ENCODE data around the gene PTTG1IP.

PTTG1IP gene

DNA sequence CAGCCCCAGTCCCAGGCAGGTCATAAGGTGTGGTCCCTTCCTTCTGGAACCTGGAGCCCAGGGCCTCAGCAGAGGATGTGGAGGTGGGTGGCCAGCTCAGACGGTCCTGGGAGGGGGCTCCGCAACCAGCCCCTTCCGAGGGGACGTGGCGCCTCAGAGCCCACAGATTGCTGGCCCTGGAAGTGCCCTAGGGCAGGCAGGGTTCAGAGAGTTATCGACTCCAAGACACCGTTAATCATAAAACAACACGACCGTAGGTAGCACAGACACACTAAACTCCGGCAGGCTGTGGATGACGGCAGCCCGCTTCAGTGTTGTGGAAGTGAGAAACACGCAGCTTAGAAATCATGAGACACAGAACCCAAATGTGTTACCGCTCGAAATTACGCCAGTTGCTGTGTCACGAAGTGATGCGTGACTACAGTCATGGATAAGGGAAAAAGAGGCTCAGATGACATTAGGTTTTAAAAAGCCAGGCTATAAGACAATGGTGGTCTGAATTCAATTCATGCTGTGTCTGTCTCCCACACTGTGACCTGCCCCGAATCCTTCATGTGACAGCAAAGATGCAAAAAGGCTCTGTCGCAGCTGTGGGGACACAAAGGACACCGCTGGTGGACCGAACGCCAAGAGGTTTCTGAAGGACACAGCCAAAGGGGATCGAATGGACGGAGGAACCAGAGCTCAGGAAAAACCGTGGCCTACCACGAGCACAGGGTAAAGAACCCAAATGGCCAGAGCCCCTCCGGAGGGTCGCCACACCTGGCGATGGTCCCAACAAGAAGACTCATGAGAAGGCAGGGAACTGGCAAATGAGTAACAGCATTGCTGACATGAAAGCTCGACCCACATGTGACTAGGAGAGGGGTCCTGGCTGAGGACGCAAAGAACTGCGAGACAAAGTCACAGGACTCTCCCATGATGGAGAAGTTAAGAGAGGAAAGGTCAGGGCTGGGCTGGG, 53.9 kb downstream of the PTTG1IP start:
- ATAC-seq = no peak

DNA sequence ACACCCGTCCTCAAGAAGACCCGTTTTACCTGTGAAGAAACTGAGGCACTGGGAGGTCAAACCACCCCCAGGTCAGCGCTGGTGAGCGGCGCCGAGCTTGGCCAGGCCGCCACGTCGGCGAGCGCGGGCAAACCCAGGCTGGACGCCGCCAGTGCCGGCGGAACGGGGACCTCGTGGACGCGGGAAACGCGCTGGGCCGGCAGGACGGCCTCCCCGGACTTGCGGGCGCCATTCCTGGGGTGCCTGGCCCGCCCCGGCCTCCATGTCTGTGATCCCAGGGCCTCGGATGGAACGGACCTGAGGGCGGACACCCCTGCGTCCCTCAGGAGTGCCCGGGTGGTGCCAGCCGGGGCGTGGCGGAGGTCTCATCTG, 54.9 kb downstream of the PTTG1IP start:
- ATAC-seq = no peak

DNA sequence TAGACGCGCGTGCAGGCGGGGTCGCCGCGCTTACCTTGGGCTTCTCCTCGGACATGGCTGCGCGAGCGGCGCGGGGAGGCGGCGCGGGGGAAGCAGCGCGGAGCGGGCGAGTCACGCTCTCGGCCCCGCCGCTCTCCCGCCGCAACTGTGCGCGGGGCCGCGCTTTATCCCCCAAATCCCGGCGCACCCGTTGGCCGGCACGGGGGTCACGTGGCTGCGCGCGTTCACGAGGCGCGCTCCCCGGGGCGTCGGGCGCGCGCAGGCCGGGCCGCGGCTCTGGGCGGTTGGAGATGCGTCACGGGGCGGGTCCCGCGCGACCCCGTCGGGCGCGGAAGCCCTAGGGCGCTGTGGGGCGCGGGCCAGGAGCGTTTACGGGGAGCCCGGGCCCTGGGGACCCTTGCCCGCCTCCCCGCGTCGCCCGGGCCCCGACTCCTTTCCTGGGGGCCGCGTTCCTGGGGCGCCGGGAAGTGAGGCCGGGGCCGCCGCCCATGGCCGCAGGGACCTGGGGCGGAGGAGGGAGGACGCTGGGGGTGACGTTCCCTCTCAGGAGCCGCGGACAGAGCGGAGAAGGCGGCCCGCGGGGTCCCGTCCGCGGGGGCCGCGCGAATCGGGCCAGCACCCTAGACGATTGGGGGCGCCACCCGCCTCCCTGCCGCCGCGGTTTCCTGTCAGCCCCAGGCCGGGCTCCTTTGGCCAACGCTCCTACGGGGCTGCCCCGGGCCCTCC, 55.4 kb downstream of the PTTG1IP start, which contains the start of gene SUMO3:
SUMO3 (minus strand) TSS at position 149 of the 726 bp plus-strand sequence; CDS start at position 55, 94 bp downstream.
- peak; percentile 77 to 78 for ATAC-seq

DNA sequence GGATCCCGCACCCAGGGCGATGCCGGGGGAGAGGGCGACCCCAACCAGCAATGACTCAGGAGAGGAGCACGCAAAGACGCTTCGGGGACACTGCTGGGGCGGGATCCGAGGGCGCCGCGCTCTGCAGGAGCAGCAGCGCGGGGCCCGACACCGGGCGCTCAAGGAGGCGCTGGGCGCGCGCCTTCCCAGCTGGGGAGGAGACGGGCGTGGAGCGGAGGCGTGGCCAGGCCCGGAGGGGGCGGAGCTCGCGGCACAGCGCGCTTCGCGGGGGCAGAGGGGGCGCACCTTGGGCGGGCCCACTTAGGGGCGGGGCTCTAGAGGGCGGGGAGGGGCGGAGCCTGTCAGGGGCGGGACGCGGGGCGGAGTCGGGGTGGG, 56.0 kb downstream of the PTTG1IP start:
- peak; percentile 77 for ATAC-seq

DNA sequence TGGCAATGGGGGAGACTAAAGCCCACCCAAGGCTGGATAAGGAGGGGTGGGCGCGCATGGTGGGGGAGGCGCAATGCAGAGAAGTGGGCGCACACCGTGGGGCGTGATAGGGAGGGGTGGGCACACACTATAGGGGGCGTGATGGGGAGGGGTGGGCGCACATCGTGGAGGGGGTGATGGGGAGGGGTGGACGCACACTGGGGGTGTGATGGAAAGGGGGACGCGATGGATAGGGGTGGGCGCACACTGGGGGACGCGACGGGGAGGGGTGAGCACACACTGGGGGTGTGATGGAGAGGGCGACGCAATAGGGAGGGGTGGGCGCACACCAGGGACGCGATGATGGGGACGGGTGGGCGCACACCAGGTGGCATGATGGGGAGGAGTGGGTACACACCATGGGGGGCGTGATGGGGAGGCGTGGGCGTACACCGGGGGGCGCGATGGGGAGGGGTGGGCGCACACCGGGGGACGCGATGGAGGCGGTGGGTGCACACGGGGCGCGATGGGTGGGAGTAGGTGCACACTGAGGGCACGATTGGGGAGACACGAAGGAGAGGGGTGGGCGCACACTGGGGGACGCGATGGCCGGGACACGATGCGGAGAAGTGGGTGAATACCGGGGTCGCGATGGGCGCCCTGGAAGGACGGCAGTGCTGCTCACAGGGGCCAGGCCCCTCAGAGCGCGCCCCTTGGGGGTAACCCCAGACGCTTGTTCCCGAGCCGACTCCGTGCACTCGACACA, 56.6 kb downstream of the PTTG1IP start:
- ATAC-seq = no peak

DNA sequence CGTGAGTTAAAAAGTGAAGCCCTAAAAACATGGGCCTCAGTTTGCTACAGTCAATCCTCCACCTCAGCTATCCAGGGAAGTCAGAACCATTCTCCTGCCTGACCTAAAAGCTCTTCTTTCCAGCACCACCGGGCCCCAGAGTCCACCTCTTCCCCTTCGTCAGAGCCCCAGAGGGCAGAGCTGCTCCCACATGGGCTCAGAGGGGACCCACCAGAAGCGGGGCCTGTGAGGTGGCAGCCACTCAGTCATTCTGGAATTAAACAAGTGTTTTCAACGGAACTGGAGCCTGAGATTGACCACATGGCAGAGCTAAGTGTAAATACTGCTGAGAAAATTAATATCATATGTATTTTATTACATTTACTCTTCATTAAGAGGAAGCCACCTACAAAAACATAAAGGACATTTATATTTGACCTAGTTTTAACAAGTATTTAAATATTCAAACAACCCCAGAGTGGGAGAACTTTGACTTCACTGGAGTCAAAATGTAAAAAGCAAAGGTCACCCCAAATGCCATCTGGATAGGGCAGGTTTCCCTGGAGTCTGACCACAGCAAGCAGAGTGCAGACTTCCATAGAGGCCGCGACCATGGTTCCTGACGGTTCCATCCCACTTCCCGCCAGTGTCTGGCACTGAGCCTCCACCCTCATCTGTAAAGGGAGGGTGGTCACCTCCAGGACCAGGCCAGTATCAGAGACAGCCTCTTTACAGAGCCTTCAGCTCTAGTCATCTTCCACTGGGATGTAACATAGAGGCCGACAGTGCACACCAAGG, 57.5 kb downstream of the PTTG1IP start:
- ATAC-seq = no peak

DNA sequence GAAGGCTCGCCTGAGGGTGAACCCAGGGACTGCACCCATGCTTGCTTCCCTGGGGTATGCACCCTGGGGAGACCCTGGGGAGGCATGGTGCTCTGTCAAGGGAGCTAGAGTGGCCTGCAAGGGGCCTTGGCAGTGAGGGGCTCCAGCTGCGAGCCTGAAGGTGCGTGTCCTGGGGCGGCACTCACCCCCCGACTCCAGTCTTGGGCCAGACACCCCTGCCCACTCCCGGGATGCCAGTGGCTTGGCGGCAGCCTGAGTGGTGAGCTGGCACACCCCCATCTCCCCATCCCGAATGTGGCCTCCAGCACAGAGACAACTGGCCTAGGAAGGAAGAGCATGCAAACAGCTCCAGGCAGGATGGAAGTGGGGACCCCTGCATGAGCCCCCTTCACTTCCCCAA, 58.3 kb downstream of the PTTG1IP start:
- ATAC-seq = no peak

DNA sequence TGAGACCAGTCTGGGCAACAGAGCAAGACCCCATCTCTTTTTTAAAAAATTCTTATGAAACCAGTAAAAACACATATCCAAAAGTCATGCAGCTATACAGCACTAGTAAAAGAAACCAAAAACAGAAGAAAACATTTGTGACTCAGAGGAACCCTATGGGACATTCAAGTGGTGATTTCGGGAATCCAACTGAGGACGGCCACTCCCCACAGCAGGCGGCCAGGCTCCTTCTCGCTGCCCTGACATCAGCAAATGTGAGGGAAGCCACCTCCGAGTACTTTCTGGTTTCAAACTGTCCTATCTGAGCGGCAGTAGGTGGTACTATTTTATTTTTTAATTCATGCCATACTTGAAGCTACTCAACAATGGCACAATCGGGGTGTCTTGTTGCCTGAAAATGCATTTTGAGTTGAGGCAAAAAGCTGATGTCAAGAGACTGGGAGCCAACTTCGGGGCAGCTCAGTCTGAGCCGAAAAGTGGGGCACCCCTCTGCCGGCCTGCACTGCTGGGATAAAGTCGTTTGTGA, 58.9 kb downstream of the PTTG1IP start:
- no peak for ATAC-seq

DNA sequence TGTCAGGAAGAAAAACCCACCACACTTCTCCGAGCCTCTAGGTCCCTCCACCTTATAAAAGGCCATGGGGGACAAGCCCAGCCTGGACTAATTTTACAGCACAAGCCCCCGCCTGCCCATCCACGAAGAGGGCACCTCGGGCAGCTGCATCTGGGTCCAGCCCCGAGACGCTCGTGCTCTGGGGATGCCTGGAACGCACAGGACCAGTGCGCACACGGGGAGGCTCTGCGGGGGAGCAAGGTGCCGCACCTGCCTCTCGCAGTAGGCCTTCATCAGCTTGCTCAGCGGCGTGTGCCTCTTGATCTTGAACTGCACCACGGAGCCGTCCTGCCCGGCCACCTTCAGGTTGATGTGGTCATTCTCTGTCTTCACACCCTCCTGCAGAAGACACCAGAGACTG, 59.8 kb downstream of the PTTG1IP start:
- ATAC-seq = no peak

DNA sequence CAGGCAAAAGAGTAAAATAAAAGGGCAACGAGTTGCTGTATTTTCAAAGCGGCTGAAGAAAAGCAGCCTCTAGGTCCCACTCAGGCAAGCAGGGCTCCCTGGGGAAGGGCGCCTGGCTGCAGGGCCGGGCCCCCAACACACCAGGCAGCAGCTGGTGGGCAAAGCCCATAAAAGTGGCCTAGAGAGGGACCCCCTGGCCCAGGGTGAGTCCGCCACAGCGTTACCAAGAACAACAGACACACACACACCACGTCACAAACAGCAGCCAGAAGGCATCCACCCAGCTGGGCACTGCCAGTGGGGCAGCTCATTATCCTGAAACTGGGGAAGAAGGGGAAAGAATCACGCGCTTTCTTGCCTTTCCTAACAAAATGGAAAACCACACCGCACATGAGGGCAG, 60.3 kb downstream of the PTTG1IP start:
- no peak for ATAC-seq

DNA sequence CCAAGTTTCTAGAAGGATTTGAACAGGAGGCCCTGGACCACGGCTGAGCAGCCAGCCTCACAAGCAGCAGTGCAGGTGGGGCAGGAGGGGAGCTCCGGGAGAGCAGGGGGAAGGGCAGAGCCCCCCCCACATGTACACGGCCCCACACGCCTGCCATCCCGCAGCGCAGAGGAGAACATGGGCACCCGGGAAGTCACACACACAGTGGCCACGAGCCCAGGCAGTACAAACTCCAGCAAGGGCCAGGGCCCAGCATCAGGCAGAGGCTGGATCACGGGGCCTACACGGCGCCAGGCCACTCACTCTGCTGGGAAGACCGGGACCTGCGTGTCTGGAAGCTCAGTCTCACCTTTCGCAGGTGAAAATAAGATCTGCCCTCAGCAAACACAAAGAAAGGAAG, 60.9 kb downstream of the PTTG1IP start:
- ATAC-seq = no peak

DNA sequence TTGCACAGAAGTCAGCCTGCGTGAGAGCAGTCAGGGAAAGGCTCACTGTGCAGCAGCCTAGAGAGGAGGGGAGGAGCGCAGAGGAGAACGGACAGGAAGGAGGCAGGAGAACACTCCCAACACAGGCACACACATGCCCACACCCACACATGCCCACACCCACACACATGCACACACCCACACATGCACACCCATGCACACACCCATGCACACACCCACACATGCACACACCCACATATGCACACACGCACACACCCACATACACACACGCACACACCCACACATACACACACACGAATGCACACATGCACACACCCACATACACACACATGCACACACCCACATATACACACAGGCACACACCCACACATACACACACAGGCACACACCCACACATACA, 62.7 kb downstream of the PTTG1IP start:
- ATAC-seq = no peak

DNA sequence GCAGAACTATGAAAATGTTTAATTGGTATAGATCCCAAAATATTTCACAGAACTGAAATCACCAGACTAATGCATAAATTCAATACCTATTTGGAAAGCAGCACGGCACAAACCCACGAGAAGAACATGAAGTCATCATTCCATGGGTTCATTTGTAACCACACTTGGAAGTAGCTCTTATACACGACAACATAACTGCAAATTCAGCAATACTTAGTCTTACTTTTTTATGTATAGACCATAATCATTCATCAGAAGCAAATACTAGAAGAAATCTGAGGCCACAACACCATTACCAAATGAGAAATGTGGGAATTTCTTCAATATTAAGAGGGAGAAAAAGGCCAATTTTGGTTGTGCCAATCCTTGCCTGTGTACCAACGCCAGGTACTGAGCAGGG, 67.6 kb downstream of the PTTG1IP start:
- no peak for ATAC-seq

DNA sequence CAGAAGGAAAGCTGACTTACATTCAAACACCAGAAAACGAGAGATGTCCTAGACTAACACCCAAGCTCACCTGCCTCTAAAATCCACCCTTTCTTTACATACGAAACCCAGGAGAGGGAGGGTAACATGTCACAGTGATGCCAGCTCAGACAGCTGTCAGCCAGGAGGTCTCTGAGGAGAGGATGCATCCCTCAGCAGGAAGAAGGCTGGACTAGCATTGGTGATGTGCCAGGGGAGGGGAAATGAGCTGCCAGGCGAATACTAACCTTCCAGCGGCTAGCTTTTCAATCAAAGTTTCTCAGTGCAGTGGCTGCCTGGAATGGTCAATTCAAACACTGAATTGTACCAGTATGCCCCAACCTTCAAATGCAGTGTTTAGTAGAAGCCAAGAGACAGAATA, 68.3 kb downstream of the PTTG1IP start:
- ATAC-seq = no peak

DNA sequence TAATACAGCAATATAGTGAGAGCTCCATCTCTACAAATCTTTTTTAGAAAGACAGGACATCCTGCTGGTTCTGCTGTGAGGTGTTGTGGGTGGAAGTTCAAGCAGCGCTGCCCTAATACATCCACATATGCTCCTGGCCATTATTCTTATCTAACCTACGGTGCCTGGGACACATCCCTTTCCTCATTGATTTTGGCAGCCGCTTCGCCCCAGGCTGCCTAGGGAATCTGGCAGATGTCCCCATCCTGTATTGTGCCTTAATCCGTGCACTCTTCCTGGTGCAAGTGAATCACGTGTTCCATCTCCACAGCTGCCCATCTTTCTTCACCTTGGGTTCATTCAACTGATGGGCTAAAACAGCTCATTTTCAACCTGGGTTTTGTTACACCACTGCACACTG, 68.7 kb downstream of the PTTG1IP start:
- no peak for ATAC-seq

DNA sequence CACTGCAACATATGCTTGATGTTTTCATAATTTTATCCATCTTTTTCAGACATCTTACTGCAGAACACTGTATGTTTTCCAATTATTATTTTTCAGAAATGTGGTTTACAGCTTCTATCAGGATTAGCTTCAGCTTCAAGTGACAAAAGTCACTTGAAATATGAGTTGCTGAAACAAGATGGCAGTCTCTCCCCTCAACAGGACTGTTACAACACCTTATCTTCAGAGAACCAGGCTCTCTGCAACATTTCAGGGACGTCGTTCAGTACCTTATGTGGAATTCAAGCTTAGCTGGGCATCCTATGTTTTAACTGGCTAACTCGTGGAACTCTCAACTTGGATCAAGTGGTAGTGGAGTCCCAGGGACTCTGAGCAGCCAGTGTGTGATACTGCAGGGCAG, 69.8 kb downstream of the PTTG1IP start:
- ATAC-seq = no peak

DNA sequence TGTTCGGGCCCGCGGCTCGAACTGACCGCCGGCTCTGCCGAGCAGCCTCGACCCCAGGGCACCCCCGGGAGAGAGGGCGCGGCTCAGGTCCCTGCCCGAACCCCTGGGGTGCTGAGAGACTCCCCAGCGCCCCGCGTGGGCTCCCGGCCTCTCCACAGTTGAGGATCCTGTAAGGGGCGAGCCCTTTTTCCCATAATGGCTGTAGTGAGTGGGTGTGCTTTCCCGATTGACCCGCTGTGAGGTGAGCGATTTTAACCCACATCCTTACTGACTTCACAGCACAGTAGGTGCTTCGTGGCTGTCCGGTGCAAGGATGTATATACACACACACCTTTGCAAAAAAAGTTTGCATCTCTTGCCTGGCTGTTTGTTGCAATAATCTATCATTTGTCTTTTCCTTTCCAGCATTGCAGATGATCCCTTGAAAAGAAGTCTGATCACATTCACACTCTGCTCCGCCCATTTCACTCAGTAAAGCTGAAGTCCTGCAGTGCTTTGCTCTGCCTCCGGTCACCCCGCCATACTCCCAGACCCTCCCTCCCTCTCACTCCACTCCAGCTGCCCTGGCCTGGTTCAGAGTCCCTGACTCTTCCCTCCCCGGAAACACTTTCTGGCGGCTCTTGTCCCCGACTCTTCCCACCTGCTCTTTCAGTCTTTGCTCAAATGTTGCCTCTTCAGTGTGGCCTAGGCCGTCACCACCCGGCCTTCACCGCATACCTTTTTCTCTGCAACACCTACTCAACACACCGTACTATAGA, 70.9 kb downstream of the PTTG1IP start:
- peak in 1 of 2 donors; percentile 4 for ATAC-seq

DNA sequence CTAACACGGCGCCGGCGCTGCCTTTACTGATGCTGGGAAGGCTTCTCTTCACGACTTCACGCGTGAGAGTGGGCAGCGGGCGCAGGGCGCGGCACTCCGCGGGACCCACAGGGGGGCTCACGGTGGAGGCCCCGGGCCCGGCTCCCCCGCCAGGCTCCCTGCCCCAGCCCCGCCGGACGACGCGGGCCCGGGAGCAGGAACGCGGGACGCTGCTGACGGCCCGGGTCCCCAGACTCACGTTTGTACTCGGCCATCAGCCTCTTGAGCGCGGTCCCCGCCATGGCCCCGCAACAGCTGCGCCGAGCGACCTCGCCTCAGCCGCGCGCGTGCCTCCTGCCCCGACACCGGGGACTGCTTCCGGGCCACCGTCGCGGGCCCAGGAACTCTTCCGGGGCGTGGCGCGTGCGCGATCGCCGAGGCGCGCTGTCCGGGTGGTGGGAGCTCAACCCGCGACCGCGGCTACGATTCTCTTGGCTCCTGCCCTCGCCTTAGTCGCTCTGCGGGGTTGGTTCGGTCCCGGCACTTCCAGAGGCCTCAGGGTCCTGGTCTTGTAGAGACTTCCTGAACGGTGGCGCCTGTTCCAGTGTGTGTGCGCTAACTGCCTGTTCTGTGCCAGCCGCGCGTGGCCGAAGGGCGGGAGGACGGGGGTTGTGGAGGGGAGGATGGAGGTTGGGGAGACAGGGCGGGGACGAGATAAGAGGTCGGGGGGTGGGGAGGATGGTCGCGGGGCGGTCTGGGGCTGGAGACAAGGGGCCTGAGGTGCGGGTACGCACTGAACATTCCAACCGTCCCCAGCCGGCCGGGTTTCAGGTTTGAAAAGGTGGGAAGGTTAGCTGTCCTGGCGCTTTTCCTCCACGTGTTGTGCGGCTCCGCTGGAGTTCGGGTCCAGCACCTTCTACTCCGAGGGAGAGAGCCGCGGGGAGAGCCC, 71.8 kb downstream of the PTTG1IP start, which contains the start of gene UBE2G2:
UBE2G2 (minus strand) TSS at position 353 of the 928 bp plus-strand sequence; CDS start at position 281, 72 bp downstream.
- ATAC-seq = peak; percentile 96 to 97

DNA sequence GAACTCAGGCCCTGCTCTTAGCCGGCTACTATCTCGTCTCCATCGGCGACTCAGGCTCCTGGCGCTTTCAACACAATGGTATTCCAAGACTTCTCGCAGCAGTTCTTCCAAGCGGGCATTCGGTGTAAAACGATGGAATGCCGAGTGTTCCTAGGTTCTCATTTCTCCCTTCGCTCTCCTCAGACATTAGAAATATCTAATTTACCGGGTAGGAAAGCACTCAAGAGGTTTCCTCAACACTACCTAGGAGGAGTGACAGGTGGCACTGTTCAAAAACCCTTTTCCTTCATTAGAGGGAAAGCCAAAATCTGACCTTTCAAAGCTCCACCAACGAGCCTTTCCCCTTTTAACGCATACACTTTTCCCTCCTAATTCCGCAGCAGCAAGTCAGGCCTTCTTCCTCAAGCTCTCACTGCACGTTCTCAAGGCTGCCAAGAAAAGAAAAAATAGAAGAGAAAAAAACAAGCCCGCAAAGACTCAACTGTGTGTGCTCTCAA, 72.5 kb downstream of the PTTG1IP start:
- ATAC-seq = peak; percentile 51 to 62

DNA sequence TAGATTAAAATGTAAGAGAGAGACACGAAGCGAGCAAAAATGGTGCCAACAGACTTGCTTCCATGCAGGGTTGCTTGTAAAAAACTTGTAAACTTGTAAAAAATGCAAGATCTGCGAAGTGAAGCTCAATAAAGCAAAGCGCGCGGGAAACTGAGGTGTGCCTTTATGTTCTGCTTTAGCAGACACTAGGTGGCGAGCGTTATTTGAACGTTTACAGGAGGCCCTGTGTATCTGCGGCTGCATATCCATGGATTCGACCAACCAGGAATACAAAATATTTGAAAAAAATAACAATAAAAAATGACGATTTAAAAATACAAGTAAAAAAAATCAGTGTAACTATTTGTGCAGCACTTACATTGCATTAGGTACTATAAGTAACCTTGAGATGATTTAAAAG, 73.4 kb downstream of the PTTG1IP start:
- no peak for ATAC-seq

All from activated CD4-positive, CD25-positive, alpha-beta regulatory T cell treated with anti-CD3 and anti-CD28 coated beads, Interleukin-2, amount 50 U/mL, for 24 hours (primary cell).